Measurements from ENCODE around the gene MGAT4B. TPM values are rescaled to one million over a fixed set of nuclear protein-coding genes. Genes with fewer than 3 reads are reported as not detected.

The MGAT4B gene
- total RNA-seq, 4 donors from 2014 or later, result 495 to 1,114 (median 787) TPM

GRCh38 chr5:179773686-179774040 is 33.0 kb downstream of the MGAT4B start:
- DNase-seq, result no peak
- in situ Hi-C loops (cut with MboI; ENCODE audit: low pct_ligation_motif_present in 1 of 4, low pct_unique_long_range_greater_than_20kb in 1 of 4, low sequenced_read_pairs in 3 of 4), result no loop called here
- Histone ChIP-seq H3K27me3 (no peaks in the 10 kb centered on the region), H3K4me1 (no peaks in the 10 kb centered on the region), H3K36me3 (peaks cover 0 to 59% (median 32%) of the 10 kb centered on the region in 4 donors), H3K9me3 (no peaks in the 10 kb centered on the region), H3K4me3 (no peak overlapping the region), H3K27ac (no peak overlapping the region)
- intact Hi-C loops (cut with DNase I; ENCODE audit: low total_unique reads), result no loop called here
- TF ChIP-seq POLR2A (IDR thresholded peaks at IDR 0.05) (no peak), CTCF (IDR thresholded peaks at IDR 0.05) (no peak), POLR2AphosphoS5 (IDR thresholded peaks at IDR 0.05) (no peak), EP300 (IDR thresholded peaks at IDR 0.05; ENCODE audit: low read depth) (no peak)
- WGBS, 2 donors (ENCODE audit: low coverage in 1 of 2), result 95% methylated on average over 9 of the region's 9 CpGs; no CpG with 5 or more reads in 1 of the 2 donors

- Histone ChIP-seq H3K9me3 (no peaks in the 10 kb centered on the region), H3K27ac (no peak overlapping the region), H3K4me1 (no peaks in the 10 kb centered on the region), H3K36me3 (peaks cover 0 to 58% (median 30%) of the 10 kb centered on the region in 4 donors), H3K4me3 (no peak overlapping the region), H3K27me3 (no peaks in the 10 kb centered on the region)
- intact Hi-C loops (cut with DNase I; ENCODE audit: low total_unique reads), result no loop called here
- in situ Hi-C loops (cut with MboI; ENCODE audit: low pct_ligation_motif_present in 1 of 4, low pct_unique_long_range_greater_than_20kb in 1 of 4, low sequenced_read_pairs in 3 of 4), result no loop called here
- TF ChIP-seq EP300 (IDR thresholded peaks at IDR 0.05; ENCODE audit: low read depth) (no peak), POLR2A (IDR thresholded peaks at IDR 0.05) (no peak), POLR2AphosphoS5 (IDR thresholded peaks at IDR 0.05) (no peak), CTCF (IDR thresholded peaks at IDR 0.05) (no peak)
- DNase-seq, result no peak
- 93 to 100% methylated on average over 2 to 6 of the region's 6 CpGs for WGBS, 2 donors (ENCODE audit: low coverage in 1 of 2)
Observed at GRCh38 chr5:179772351-179772750, 34.3 kb downstream of the MGAT4B start.

GRCh38 chr5:179771311-179771895 is 35.3 kb downstream of the MGAT4B start:
- TF ChIP-seq POLR2A (IDR thresholded peaks at IDR 0.05) (no peak), CTCF (IDR thresholded peaks at IDR 0.05) (no peak), EP300 (IDR thresholded peaks at IDR 0.05; ENCODE audit: low read depth) (no peak), POLR2AphosphoS5 (IDR thresholded peaks at IDR 0.05) (no peak)
- Histone ChIP-seq H3K36me3 (peaks cover 0 to 54% (median 30%) of the 10 kb centered on the region in 4 donors), H3K4me1 (peaks cover 0 to 1% (median 0%) of the 10 kb centered on the region in 4 donors), H3K4me3 (no peak overlapping the region), H3K9me3 (no peaks in the 10 kb centered on the region), H3K27ac (no peak overlapping the region), H3K27me3 (no peaks in the 10 kb centered on the region)
- in situ Hi-C loops (cut with MboI; ENCODE audit: low pct_ligation_motif_present in 1 of 4, low pct_unique_long_range_greater_than_20kb in 1 of 4, low sequenced_read_pairs in 3 of 4), result no loop called here
- 94 to 95% methylated on average over 3 to 4 of the region's 4 CpGs for WGBS, 2 donors (ENCODE audit: low coverage in 1 of 2)
- no peak for DNase-seq
- intact Hi-C loops (cut with DNase I; ENCODE audit: low total_unique reads), result no loop called here

DNA sequence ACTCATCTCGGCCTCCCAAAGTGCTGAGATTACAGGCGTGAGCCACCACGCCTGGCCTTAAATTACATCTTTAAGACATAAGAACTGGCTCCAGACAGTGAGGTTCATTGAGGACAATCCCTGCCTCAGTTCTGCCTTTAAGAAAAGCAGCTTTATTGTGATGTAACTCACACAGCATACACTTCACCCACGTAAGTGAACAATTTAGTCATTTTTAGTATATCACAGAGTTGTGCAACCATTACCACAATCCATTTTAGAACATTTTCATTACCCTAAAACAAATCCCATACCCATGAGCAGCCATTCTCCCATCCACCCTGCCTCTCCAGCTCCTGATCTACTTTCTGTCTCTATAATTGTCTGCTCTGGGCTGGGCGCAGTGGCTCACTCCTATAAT is 36.9 kb downstream of the MGAT4B start:
- H3K4me1 ChIP-seq, result peaks cover 0 to 17% (median 7%) of the 10 kb centered on the region in 4 donors
- no peak overlapping the region for H3K4me3 ChIP-seq
- peaks cover 0 to 55% (median 30%) of the 10 kb centered on the region in 4 donors for H3K36me3 ChIP-seq
- H3K9me3 ChIP-seq, result no peaks in the 10 kb centered on the region
- H3K27me3 ChIP-seq, result no peaks in the 10 kb centered on the region
- WGBS, 2 donors (ENCODE audit: low coverage in 1 of 2), result 92 to 100% methylated on average over 1 to 5 of the region's 5 CpGs
- intact Hi-C loops (cut with DNase I; ENCODE audit: low total_unique reads) (no loop called here), in situ Hi-C loops (cut with MboI; ENCODE audit: low pct_ligation_motif_present in 1 of 4, low pct_unique_long_range_greater_than_20kb in 1 of 4, low sequenced_read_pairs in 3 of 4) (no loop called here)
- TF ChIP-seq EP300 (IDR thresholded peaks at IDR 0.05; ENCODE audit: low read depth) (no peak), POLR2AphosphoS5 (IDR thresholded peaks at IDR 0.05) (no peak), CTCF (IDR thresholded peaks at IDR 0.05) (no peak), POLR2A (IDR thresholded peaks at IDR 0.05) (no peak)
- H3K27ac ChIP-seq, result no peak overlapping the region
- no peak for DNase-seq

Data from transverse colon (tissue), 4 donors.